HFF-Myc (cell line): ENCODE data around the gene FAM13A.

ENCODE experiments used
- DNase-seq: peaks from one replicate; pipeline ENCODE4 v3.0.0-alpha.2; 2011; ENCODE audit warnings: low read depth; ENCODE audit errors: extremely low read depth
- H3K4me3 ChIP-seq: replicated peaks from 2 replicates; pipeline ENCODE4 v1.5.1; 2011; ENCODE audit warnings: low read depth, mild to moderate bottlenecking, control low read depth, low read length
- CTCF ChIP-seq: IDR thresholded peaks from 2 replicates; pipeline ENCODE4 v1.5.1; 2012; ENCODE audit warnings: mild to moderate bottlenecking, low read depth, low read length, control low read depth; ENCODE audit errors: missing control alignments

The FAM13A gene

GRCh38 chr4:89078300-89078699, 21.3 kb upstream of the FAM13A start:
- no peak for TF ChIP-seq CTCF
- no peak for DNase-seq
- no peak overlapping the region for H3K4me3 ChIP-seq

DNA sequence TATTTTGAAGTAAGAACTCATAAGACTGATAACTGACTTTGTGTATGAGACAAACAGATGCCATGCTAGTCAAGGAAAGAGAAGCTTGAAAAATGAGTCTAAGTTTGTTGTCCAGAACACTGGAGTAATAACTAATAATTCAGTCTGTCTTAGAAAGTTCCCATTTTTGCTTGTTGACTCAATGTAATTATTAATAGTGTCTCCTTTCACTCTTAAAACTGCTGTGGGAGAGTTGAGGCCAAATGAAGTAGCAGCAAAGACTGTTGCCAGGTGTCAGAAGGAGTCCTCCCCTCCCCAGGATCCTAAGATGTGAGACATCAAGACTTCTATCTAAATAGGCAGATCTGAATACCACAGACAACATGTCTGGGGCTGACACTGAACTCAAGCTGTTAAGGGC, 20.8 kb upstream of the FAM13A start:
- H3K4me3 ChIP-seq, result no peak overlapping the region
- TF ChIP-seq CTCF, result no peak
- no peak for DNase-seq

DNA sequence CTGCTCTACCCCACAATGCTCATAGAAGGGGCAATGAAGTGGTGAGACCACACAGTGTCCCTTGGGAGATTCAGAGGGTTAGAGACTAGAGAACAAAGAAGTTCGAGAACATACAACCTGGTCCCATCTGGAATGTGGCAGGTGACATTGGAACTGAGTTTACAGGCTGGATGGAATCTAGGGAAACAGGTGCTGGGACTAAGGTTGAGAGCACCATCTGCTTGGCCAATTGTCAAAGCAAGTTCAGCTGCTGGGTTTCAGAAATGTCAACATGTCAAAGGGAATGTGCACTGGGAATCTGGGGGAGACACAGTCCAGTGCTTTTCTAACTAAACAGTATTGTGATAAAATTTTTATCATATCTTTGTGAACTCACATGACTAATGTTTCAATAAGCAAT, 15.9 kb upstream of the FAM13A start:
- no peak overlapping the region for H3K4me3 ChIP-seq
- no peak for DNase-seq
- TF ChIP-seq CTCF, result no peak

DNA sequence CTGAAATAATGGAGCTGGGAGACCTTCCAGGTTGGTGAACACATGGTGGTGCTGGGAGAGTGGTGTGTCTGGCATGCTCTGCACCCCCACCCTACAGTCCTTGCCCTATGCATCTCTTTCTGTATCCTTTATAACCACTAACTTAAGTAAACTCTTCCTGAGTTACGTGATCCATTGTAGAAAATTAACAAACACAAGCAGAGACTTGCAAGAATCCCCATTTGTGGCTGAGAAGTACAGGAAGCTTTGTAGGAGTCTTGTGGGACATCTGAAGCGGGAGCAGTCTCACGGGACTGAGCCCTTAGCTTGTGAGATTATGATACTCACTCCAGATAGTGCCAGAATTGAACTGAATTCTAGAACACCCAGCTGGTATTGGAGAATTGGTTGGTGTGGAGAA, 14.3 kb upstream of the FAM13A start:
- no peak for TF ChIP-seq CTCF
- DNase-seq, result no peak
- H3K4me3 ChIP-seq, result no peak overlapping the region

DNA sequence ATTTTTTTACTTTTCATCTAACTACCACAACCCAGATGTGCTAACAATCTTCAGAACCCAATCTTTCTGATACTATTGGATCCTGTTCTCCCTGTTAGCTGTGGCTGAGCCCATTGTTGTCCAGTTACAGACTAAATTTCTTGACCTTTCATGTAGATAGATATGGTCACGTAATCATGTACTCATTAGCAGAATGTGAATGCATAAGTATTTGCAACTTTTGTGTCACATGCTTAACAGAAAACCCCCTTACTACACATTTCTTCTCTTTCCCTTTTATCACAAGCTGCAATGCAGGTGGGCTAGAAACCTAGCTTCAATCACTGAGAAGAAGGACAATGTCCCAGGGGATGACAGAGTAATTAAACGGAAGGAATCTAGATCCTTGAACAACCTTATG, 13.1 kb upstream of the FAM13A start:
- DNase-seq, result no peak
- TF ChIP-seq CTCF, result no peak
- no peak overlapping the region for H3K4me3 ChIP-seq

GRCh38 chr4:89069481-89069880, 12.5 kb upstream of the FAM13A start:
- no peak for DNase-seq

GRCh38 chr4:89067417-89067816, 10.4 kb upstream of the FAM13A start:
- TF ChIP-seq CTCF, result no peak
- no peak overlapping the region for H3K4me3 ChIP-seq
- no peak for DNase-seq

More at GRCh38 chr4:89069481-89069880, 12.5 kb upstream of the FAM13A start:
- no peak for TF ChIP-seq CTCF
- no peak overlapping the region for H3K4me3 ChIP-seq
